GM19467 (cell line): ENCODE data around the gene SLC26A4.

Experiments
- ATAC-seq: cut with Tn5 transposase; IDR thresholded peaks from one replicate; pipeline ENCODE4 v1.9.1; 2021; ENCODE audit warnings: mild to moderate bottlenecking, moderate library complexity; ENCODE audit not compliant: unreplicated experiment

Gene SLC26A4

DNA sequence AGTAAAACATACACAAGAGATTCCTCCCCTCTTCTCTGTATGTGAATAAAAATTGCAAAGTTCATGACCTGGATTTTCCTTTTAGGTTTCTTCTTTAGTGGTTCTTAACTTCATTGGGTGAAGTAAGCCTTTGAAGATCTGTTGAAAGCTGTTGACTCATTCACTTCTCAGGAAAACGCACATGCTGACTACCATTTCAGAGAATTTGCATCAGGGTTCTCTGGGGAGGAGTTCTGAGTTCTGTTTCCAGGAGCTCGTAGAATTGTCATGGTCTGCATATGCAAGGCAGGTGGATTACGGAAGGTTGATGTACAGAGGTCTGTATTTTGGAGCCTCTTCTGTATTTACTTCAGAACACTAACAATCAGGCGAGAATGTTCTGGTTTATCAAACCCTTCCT is 962 bp upstream of the SLC26A4 start:
- ATAC-seq: no peak

DNA sequence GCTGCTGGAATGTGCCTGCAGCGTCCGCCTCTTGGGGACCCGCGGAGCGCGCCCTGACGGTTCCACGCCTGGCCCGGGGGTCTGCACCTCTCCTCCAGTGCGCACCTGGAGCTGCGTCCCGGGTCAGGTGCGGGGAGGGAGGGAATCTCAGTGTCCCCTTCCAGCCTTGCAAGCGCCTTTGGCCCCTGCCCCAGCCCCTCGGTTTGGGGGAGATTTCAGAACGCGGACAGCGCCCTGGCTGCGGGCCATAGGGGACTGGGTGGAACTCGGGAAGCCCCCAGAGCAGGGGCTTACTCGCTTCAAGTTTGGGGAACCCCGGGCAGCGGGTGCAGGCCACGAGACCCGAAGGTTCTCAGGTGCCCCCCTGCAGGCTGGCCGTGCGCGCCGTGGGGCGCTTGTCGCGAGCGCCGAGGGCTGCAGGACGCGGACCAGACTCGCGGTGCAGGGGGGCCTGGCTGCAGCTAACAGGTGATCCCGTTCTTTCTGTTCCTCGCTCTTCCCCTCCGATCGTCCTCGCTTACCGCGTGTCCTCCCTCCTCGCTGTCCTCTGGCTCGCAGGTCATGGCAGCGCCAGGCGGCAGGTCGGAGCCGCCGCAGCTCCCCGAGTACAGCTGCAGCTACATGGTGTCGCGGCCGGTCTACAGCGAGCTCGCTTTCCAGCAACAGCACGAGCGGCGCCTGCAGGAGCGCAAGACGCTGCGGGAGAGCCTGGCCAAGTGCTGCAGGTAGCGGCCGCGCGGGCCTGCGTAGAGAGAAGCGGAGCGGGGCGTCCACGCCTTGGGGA is 645 bp downstream of the SLC26A4 start:
- no peak for ATAC-seq

DNA sequence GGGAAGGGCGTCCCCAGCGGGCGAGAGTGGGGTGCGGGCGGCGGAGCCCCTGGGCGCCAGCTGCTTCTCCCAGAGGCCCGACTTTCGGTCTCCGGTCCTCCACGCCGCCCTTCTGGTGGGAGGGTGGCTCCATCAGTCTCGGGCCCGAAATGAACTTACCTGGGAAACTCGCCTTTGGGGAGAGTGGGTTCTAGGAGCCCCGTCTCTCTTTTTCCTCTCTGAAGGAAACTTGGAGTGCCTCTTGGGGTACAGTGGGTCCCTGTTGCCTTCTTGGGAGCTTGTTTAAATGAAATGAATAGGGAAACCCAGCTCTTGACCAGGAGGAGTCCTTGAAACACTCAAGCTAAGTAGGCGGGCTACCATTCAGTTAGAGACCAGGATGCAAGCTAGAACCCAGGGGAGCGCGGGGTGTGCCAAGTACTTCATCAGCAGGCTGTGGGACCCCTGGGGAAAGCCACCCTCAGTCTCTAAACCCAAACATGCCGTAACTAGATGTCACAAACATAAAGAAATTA is 1.3 kb downstream of the SLC26A4 start:
- ATAC-seq: no peak

DNA sequence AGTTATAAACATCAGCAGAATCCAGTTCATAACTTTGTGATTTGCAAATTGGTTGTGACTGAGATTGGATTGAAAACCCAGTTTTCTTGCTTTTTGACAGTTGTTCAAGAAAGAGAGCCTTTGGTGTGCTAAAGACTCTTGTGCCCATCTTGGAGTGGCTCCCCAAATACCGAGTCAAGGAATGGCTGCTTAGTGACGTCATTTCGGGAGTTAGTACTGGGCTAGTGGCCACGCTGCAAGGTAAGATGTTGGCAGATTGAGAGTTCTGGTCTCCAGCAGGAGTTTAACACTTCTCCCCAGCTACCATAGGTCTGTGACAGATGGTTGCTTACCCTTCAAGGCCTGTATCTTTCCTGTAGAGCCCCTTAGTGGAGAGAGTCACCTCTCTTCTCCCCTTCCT is 2.6 kb downstream of the SLC26A4 start:
- no peak for ATAC-seq

DNA sequence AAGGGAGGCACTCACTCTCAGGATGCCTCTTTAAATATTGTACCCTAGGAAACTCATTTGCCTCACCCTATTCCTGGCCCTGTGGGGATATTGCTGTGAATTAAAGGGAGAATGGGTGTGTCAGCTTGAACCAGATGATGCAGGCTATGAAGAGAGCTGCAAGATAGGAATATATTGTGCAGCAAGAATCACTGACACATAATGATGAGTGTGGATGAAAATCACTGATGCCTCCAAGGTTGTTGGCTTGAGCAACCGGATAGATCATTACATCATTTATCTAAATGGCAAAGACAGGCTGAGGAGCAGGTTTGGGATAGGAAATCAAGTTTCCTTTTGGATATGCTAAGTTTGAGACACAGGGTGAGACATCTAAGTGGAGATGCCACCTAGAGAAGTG is 6.2 kb downstream of the SLC26A4 start:
- no peak for ATAC-seq

DNA sequence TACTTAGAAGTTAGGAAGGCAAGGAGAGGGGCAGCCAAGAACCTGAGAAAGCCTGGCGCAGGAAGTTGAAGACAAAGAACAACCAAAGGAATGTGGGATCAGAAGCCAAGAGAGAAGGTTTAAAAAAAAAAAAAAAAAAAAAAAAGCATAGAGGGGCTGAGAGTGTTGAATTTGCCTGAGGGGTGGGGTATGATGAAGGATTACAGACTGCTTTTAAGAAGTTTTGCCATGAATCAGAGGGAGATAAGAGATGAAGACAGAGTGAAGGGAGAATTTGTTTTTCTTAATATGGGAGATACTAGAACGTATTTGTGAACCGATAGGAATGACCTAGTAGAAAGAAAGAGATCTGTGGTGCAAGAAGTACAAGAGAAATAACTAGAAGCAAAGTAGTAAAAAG is 6.7 kb downstream of the SLC26A4 start:
- no peak for ATAC-seq

DNA sequence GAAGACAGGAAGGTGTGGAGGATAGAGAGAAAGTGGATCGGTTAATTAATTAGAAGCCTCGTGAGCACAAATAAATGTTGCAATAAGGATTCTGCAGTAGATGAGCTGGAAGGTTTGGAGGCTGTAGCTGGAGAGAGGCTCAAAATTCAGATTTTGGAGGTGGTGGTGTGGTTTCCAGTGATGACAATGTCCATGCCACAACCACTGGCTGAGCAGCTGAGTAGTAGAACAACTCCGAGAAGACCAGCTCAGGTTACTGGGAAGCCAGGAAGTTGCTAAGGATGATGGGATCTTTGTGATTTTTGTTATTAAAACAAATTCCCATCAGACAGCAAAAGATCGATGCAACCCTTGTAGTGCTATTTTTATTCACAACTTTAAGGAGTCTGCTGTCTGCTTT is 7.7 kb downstream of the SLC26A4 start:
- ATAC-seq: no peak

DNA sequence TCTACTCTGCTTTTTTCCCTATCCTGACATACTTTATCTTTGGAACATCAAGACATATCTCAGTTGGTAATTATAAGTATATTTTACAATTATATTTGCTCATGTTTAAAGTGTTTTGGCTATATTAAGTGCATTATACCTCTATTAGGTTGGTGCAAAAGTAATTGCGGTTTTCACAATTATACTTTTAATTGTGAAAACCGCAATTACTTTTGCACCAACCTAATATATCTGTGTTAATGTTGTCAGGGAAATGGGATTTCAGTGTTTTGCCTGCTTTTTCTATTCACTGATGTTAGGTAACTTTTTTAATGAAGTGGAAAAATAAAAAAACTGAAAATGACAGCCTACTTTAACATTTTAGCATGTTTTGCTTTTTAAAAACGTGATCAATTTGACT is 11.6 kb downstream of the SLC26A4 start:
- no peak for ATAC-seq

DNA sequence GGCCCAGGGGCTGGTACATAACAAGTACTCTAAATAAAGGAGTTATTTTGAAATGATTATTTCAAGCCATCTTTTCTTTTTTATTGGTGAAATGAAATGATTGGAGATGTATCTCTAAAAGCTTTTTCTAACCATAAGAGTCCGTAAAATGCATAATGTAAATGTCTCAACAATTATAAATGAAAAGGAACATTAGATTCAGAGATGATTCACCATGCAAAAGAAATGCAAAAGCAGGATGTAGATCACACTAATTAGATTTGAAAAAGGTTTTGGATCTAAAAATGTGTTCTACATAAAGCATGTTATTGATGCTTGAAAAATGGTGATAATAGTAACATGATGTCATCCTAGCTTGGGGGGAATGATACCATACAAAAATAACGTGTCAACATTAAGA is 15.6 kb downstream of the SLC26A4 start:
- no peak for ATAC-seq

DNA sequence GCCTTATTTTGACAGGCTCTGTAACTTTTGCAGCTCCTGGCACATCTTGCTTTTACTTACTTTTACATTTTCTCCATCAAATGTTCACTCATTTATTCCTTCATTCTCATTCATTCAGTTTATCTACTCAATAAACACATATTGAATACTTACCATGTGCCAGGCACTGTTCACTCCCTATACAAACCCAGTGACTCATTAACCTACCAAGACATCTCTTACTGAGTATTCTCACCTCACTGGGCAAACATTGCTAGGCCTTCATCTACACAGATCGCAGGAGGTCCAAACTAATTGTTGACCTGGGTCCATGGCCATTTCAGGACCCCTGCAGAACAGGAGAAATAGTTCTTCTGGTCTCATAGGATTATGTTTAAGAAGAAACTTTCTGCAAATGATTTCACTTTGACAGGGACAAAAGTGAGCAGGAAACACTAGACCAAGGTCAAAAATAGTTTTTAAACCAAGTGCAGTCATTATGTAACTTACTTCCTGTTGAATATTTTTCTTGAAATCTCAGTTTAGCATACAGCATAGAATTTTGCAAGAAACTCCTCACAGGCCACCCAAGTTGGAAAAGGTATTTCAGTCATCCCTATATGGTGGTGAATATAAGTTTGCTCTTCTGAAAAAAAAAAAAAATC is 17.6 kb downstream of the SLC26A4 start:
- ATAC-seq: no peak

DNA sequence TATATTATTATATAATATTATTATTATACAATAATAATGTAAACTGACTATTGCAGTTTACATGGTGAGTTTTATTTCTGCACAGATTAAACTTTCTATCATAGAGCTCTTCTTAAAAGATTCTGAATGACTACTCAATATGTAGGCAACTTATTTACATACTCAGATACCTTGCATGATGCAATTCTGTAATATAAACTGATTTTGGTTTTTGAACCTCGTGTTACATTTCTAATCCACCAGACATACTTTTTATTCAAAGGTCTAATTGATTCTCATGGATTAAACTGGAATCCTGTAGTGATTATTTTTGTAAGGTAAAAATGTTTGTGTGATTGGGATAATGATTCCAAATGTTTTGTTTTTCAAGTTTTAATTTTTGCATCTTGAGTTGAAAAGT is 19.9 kb downstream of the SLC26A4 start:
- no peak for ATAC-seq

DNA sequence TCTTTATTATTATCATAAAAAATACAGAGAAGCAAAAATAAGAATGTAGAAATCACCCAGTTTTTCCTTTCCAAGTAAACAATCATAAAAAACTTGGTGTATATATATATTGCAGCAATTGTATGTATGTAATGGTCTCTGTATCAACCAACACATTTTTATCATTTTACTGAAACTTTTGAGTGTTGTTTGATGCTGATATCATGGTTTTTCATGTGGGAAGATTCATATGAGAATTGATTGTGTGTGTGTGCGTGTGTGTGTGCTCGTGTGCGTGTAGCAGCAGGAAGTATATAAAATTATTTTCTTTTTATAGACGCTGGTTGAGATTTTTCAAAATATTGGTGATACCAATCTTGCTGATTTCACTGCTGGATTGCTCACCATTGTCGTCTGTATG is 22.3 kb downstream of the SLC26A4 start:
- ATAC-seq: no peak

DNA sequence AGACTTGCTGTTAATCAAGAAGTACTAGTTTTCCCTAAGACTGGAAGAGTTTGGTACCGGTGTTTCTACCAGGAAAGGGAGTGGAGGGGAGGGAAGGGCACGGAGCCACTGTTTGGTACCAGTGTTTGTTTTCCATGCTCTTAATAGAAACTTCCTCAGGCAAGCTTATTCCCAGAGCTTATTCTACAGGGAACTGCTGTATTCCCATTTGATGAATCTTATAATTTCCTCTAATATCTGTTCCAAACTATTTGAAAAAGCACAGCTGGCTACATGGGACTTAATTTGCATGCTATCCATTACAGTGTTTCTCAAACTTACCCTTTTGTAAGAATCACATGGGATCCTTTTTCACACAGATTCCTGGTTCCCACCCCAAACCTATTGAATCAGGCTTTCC is 23.7 kb downstream of the SLC26A4 start:
- ATAC-seq: no peak

DNA sequence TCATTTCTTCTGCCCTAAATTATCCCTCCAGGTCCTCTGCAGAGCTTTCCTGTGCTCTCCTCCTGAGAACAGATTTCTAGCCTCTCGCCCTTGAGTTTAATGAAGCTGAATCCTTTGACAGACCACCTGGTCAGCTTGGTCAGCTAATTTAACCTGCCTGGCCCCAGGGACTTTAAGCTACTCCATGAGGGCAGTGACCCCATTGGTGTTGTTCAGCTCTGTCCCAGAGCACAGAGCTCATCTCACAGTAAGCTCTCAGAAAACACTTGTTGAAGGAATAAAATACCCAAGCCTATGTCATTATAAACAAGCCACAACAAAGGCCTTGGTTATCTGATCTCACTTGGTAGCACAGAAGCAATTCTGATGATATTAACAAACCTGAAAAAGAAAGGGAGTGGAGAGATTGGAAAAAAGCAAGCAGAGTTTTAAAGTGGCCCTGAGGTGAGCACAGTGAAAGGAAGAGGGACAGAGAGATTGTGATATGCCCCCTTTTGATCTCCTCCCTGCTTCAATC is 24.4 kb downstream of the SLC26A4 start:
- no peak for ATAC-seq

DNA sequence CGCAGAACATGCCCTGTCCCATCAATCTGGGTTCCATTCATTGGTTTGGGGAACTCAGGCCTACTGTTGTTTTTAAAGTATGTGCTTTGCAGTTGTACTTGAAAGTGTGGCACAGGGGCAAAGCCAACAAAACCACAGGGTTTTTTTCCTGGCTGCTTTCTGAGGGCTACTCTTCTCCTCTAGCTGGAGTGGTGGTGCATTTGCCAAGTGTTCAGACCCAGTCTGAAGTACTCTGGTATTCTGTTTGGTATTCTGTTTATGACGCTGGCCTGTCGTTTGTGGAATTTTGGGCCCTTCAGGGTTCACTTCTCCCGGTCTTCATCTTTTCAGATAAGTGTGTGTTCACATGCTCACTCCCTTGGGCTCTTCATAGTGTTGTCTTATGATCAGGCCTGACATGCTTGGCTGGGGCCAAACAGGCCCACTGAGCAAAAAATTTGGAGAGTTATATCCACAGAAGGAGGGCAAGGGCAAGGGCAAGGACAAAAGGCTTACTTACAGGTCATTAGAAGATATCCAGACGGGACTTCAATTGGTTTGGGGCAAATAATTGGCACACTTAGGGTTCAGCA is 26.3 kb downstream of the SLC26A4 start:
- ATAC-seq: no peak

DNA sequence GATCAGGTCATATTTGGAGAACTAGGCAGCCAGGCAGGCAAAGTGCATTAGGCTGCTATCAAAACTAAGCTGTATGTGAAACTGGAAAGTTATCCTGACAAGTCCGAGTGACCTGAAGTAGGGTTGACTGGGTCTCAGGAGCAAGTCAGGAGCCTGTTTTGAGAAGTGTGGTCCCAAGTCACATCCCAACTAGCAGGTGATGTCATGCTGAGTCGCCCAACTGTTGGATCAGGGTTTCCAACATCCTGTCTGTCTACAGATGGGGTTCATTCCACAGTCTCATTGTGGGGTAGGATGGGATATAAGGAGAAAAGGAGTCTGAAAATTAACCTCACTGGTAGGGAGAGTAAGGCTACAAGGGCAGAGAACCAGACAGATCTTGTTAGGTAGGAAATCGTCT is 27.0 kb downstream of the SLC26A4 start:
- ATAC-seq: no peak

DNA sequence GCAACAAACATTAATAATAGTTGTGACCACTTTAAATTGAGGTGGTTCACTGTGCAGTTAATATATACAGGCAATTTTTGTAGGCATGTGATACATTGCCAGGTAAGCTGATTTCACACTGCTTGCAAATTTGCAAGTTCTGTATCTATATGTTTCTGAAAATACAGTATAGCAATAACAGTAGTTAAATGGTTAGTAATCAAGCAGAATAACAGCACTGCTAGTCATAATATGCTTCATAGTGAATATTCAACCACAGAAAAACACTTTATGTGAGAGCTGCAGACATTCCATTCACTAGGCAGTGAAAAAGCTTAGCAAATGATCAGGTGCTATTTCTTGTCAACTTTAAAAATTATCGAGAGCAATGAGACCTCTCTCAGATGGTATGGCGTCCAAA is 28.9 kb downstream of the SLC26A4 start:
- ATAC-seq: no peak

DNA sequence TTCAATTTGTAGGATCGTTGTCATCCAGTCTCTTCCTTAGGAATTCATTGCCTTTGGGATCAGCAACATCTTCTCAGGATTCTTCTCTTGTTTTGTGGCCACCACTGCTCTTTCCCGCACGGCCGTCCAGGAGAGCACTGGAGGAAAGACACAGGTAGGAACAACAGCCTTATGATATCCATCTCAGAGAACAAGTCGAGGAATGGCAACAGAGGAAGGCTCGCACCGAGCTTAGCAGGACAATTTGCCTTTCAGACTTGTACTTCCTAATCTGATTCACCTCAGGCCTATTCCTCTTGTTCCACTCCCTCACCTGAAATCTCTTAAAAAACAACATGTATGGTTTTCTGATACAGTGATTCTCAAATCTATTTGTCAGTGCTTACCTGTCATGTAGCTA is 29.5 kb downstream of the SLC26A4 start:
- no peak for ATAC-seq

DNA sequence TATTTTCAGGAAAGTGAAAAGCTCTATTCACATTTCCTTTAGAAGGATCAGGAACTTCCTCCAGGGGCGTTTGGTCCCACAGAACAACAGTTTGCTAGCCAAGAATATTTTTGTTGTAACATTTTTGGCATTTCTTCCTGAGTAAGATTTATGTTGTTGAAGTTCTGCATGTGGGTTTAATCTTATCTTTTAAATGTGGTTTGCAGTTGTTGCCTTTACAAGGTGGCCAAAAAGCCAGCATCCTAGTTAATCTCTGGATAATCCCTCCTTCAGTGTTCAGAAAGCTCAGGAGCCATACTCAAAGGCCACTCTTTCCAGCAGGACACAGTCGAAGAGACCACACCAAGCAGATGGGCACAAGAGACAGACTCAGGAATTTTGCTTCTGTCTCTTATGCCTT is 30.0 kb downstream of the SLC26A4 start:
- ATAC-seq: no peak

DNA sequence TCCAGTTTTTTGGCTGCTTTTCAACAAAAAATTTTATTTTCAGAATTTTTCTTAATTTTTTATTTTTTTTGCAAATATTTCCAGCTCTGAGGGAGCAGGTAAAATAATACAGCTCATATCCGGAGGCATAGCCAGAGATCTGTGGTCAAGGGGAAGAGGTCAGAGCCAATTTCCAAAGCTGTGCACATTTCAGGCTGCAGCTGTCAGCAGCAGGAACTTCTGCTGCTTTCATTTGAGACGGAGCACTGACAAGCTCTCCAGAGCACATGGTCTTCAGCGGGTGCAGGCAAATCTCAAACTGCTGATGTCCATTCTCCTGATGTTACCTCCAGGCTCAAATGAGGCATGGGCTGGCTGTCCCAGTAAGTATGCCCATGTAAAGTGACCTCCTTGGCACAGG is 31.1 kb downstream of the SLC26A4 start:
- no peak for ATAC-seq

DNA sequence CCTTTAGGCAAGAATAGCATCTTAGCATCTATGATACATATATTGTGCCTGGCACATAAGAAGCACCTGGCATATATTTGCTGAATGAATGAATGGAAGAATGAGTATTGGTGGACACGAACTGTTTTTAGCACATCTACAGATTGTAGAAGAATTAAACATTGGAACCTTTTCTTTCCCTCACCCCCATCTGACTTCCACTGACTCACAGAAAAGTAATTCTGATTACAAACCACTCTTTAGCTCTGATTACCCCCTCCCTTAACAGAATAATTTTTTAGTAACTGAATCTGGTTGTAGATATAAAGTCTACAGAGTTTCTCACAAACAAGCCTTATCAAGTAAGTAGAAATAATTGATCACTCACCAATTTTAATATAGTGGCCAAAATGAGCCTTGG is 31.9 kb downstream of the SLC26A4 start:
- no peak for ATAC-seq

DNA sequence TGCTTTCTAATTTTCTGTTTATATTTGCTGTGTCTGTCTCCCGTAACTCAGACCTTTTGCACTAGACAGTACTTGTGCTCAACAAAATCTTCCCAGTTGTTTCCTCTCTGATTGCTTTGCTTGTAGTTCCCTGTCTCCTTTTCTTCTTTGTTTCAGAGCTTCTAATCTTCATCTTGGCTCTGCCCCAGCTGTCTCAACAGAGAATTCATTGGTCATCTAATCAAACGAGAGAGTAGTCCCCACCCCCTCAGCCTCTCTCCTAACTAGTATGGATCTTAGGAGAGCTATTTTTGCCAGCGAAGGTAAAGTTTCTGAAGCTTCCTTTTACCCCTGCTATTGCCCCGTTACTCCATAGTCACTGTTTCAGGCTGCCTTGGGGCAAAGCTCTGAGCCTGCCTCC is 32.8 kb downstream of the SLC26A4 start:
- no peak for ATAC-seq
